PC-3 (cell line): ENCODE data around the gene STUM. TPM values are rescaled to one million over a fixed set of nuclear protein-coding genes. Genes with fewer than 3 reads are reported as not detected.

Experiments used
- ATAC-seq: fragments of 200-7000 bp; cut with Tn5 transposase; 2 replicates; pipeline ENCODE4 v1.9.1; 2020; ENCODE audit warnings: mild to moderate bottlenecking, moderate library complexity
- BruUV-seq: library from RNA; stranded (reverse); fragments of 400-500 nt; replicated peaks from 2 replicates; lab custom pipeline; 2021; lab: Mats Ljungman, UMichigan
- CTCF ChIA-PET: fragments of 300-600 bp; sonication (Branson Sonifier 250); formaldehyde crosslinking; loops from one replicate; lab custom pipeline; 2022; ENCODE audit warnings: antibody characterized with exemption; lab: Charles Lee
- POLR2A ChIA-PET: fragments of 300-600 bp; sonication (Branson Sonifier 250); formaldehyde crosslinking; loops from one replicate; lab custom pipeline; 2022; ENCODE audit warnings: antibody characterized with exemption; ENCODE audit not compliant: unreplicated experiment; lab: Charles Lee
- DNase-seq: peaks from one replicate; pipeline ENCODE4 v3.0.0-alpha.2; 2015
- H2AFZ ChIP-seq: fragments of 300-600 bp; sonication (generic); 2 replicates; pipeline ENCODE4 v1.6.0; 2016; ENCODE audit warnings: antibody characterized with exemption, low read length
- H3F3A ChIP-seq: fragments of 300-600 bp; sonication (generic); one replicate; pipeline ENCODE4 v1.6.0; 2017; ENCODE audit warnings: antibody characterized with exemption, low read length, control low read depth, mild to moderate bottlenecking; ENCODE audit not compliant: unreplicated experiment
- H3K27ac ChIP-seq: fragments of 300-600 bp; sonication (generic); 2 replicates; pipeline ENCODE4 v1.5.1; 2016; ENCODE audit warnings: mild to moderate bottlenecking, low read length
- H3K27me3 ChIP-seq: fragments of 300-600 bp; sonication (generic); 2 replicates; pipeline ENCODE4 v1.6.1; 2016; ENCODE audit warnings: low read length, mixed read lengths
- H3K36me3 ChIP-seq: fragments of 300-600 bp; sonication (generic); 2 replicates; pipeline ENCODE4 v1.6.1; 2016; ENCODE audit warnings: low read depth, mixed run types, low read length, mixed read lengths
- H3K4me1 ChIP-seq: fragments of 300-600 bp; sonication (generic); 2 replicates; pipeline ENCODE4 v1.5.1; 2016; ENCODE audit warnings: low read length; ENCODE audit not compliant: insufficient read depth
- H3K4me2 ChIP-seq: fragments of 300-600 bp; sonication (generic); 2 replicates; pipeline ENCODE4 v1.6.0; 2016; ENCODE audit warnings: low read length
- H3K4me3 ChIP-seq: fragments of 300-600 bp; sonication (generic); 2 replicates; pipeline ENCODE4 v1.5.1; 2016; ENCODE audit warnings: mild to moderate bottlenecking, low read length, mixed read lengths
- H3K79me2 ChIP-seq: fragments of 300-600 bp; sonication (generic); 2 replicates; pipeline ENCODE4 v1.6.1; 2017; ENCODE audit warnings: low read length, mixed read lengths
- H3K9ac ChIP-seq: fragments of 300-600 bp; sonication (generic); 2 replicates; pipeline ENCODE4 v1.6.0; 2016; ENCODE audit warnings: mild to moderate bottlenecking, low read length
- H3K9me2 ChIP-seq: fragments of 300-600 bp; sonication (generic); replicated peaks from 2 replicates; pipeline ENCODE4 v1.6.1; 2016; ENCODE audit warnings: mixed run types, low read length, mixed read lengths
- H3K9me3 ChIP-seq: fragments of 300-600 bp; sonication (generic); 2 replicates; pipeline ENCODE4 v1.6.1; 2016; ENCODE audit warnings: low read length, mixed read lengths
- H4K20me1 ChIP-seq: fragments of 300-600 bp; sonication (generic); 2 replicates; pipeline ENCODE4 v1.6.1; 2016; ENCODE audit warnings: low read length, mixed read lengths
- CTCF ChIP-seq: fragments of 300-600 bp; sonication (generic); conservative IDR thresholded peaks from 2 replicates; pipeline ENCODE4 v1.5.1; 2017; ENCODE audit warnings: antibody characterized with exemption, low read depth, mild to moderate bottlenecking, low read length
- EZH2 ChIP-seq: fragments of 300-600 bp; sonication (generic); IDR thresholded peaks from one replicate; pipeline ENCODE4 v1.6.1; 2017; ENCODE audit warnings: antibody characterized with exemption, mild to moderate bottlenecking, low read length; ENCODE audit not compliant: unreplicated experiment
- EZH2phosphoT487 ChIP-seq: fragments of 300-600 bp; sonication (generic); IDR thresholded peaks from 2 replicates; pipeline ENCODE4 v1.6.1; 2018; ENCODE audit warnings: mild to moderate bottlenecking, antibody characterized with exemption, low read length, borderline replicate concordance
- intact Hi-C: fragments of 100-400 bp; cut with micrococcal nuclease; formaldehyde crosslinking; loops from 2 replicates; pipeline ENCODE4 v1.9.0; 2023
- total RNA-seq: library from RNA; depleted of rRNA; stranded (reverse); fragments of >200 nt; gene quantifications from 2 replicates; pipeline ENCODE4 v1.2.3, GENCODE V29; 2014

The STUM gene
- total RNA-seq, 1 experiment from 2014 or later: 0.58 TPM

GRCh38 chr1:226607821-226608220, 59.3 kb downstream of the STUM start:
- POLR2A ChIA-PET: no interaction called here
- Histone ChIP-seq H3K79me2 (no peaks in the 10 kb centered on the region), H3F3A (no peaks in the 10 kb centered on the region), H2AFZ (no peak overlapping the region), H4K20me1 (no peaks in the 10 kb centered on the region), H3K4me1 (no peaks in the 10 kb centered on the region), H3K9me2 (no peaks in the 10 kb centered on the region), H3K4me2 (no peak overlapping the region), H3K27me3 (no peaks in the 10 kb centered on the region), H3K9me3 (no peaks in the 10 kb centered on the region), H3K9ac (no peak overlapping the region), H3K4me3 (no peak overlapping the region), H3K27ac (no peak overlapping the region), H3K36me3 (no peaks in the 10 kb centered on the region)
- intact Hi-C loops: loop anchor here (1.0 kb wide), 2 partner anchors 61 to 184 kb away; no protein-coding TSS in a partner anchor
- CTCF ChIA-PET: no interaction called here
- no peak for ATAC-seq
- no peak for TF ChIP-seq EZH2phosphoT487
- no peak for TF ChIP-seq EZH2
- no peak for TF ChIP-seq CTCF
- BruUV-seq: no TSS peak
- no peak for DNase-seq

- Histone ChIP-seq H3K9me2 (no peaks in the 10 kb centered on the region), H2AFZ (no peak overlapping the region), H3K4me3 (no peak overlapping the region), H3K4me2 (no peak overlapping the region), H3K9ac (no peak overlapping the region), H3K27ac (no peak overlapping the region), H3K36me3 (no peaks in the 10 kb centered on the region), H4K20me1 (no peaks in the 10 kb centered on the region), H3K27me3 (no peaks in the 10 kb centered on the region), H3K9me3 (no peaks in the 10 kb centered on the region), H3K4me1 (no peaks in the 10 kb centered on the region), H3F3A (no peaks in the 10 kb centered on the region), H3K79me2 (no peaks in the 10 kb centered on the region)
- no TSS peak for BruUV-seq
- POLR2A ChIA-PET: no interaction called here
- TF ChIP-seq CTCF (peak; percentile 99), EZH2 (no peak)
- CTCF ChIA-PET: interaction anchor here (0.5 to 2.0 kb wide), 6 partner anchors 9 to 201 kb away, joined by 3 to 12 read pairs (median 4); partner anchors contain the start of gene PARP1
- ATAC-seq: peak; percentile 83
- DNase-seq: peak; percentile 86
- intact Hi-C loops: loop anchor here (1.0 kb wide), 2 partner anchors 62 to 185 kb away; no protein-coding TSS in a partner anchor
Measured at GRCh38 chr1:226608699-226609505, 60.3 kb downstream of the STUM start.

GRCh38 chr1:226609836-226610455, 61.4 kb downstream of the STUM start:
- ChIA-PET CTCF (interaction anchor here (2.0 kb wide), 1 partner anchor 62 kb away, joined by 12 read pairs; no protein-coding TSS in a partner anchor), POLR2A (no interaction called here)
- Histone ChIP-seq H3K9me2 (no peaks in the 10 kb centered on the region), H3K27me3 (no peaks in the 10 kb centered on the region), H3K79me2 (no peaks in the 10 kb centered on the region), H3K27ac (no peak overlapping the region), H4K20me1 (no peaks in the 10 kb centered on the region), H3K9ac (no peak overlapping the region), H3K4me1 (no peaks in the 10 kb centered on the region), H2AFZ (no peak overlapping the region), H3K36me3 (no peaks in the 10 kb centered on the region), H3K4me3 (no peak overlapping the region), H3K4me2 (no peak overlapping the region), H3K9me3 (no peaks in the 10 kb centered on the region), H3F3A (no peaks in the 10 kb centered on the region)
- no TSS peak for BruUV-seq
- ATAC-seq (no peak), DNase-seq (no peak)
- TF ChIP-seq EZH2phosphoT487: no peak
- TF ChIP-seq EZH2: no peak
- no peak for TF ChIP-seq CTCF
- intact Hi-C loops: no loop called here
